ENCODE data around the gene TRANK1. TPM values are rescaled to one million over a fixed set of nuclear protein-coding genes. Genes with fewer than 3 reads are reported as not detected.
"Not testable (repeated sequence)": the region's sequence is repeated elsewhere in the genome, so short reads cannot be mapped to it uniquely, and the experiment has no call there.

The TRANK1 gene
- total RNA-seq, 1 experiment from 2014 or later, result 10.3 TPM

- no peaks in the 10 kb centered on the region for H3K27me3 Mint-ChIP-seq (ENCODE audit: unreplicated experiment)
- BruUV-seq (replicated peaks), result no TSS peak
- CTCF ChIA-PET, result no interaction called here
Measured at GRCh38 chr3:36964331-36964730, 19.5 kb upstream of the TRANK1 start.

GRCh38 chr3:36963008-36963407 lies 18.2 kb upstream of the TRANK1 start:
- H3K9me3 Mint-ChIP-seq (ENCODE audit: low read depth, unreplicated experiment); H3K27me3 Mint-ChIP-seq (ENCODE audit: unreplicated experiment); BruUV-seq (replicated peaks); DNase-seq; intact Hi-C loops (cut with micrococcal nuclease; ENCODE audit: unreplicated experiment); H3K4me3 Mint-ChIP-seq (ENCODE audit: low read depth, unreplicated experiment); H3K36me3 Mint-ChIP-seq (ENCODE audit: insufficient read depth, unreplicated experiment); H3K27ac Mint-ChIP-seq (ENCODE audit: unreplicated experiment): not testable (repeated sequence)
- CTCF ChIA-PET, result interaction anchor here (0.6 kb wide), 1 partner anchor 1675 kb away, joined by 3 read pairs; no protein-coding TSS in a partner anchor
- H3K4me1 Mint-ChIP-seq (ENCODE audit: low read depth, unreplicated experiment), result peaks cover 21% of the 10 kb centered on the region

More at GRCh38 chr3:36964331-36964730, 19.5 kb upstream of the TRANK1 start:
- Mint-ChIP-seq H3K4me3 (ENCODE audit: low read depth, unreplicated experiment) (no peak overlapping the region), H3K9me3 (ENCODE audit: low read depth, unreplicated experiment) (no peaks in the 10 kb centered on the region), H3K27ac (ENCODE audit: unreplicated experiment) (no peak overlapping the region), H3K36me3 (ENCODE audit: insufficient read depth, unreplicated experiment) (no peaks in the 10 kb centered on the region), H3K4me1 (ENCODE audit: low read depth, unreplicated experiment) (peaks cover 14% of the 10 kb centered on the region)
- no peak for TF ChIP-seq CTCF (IDR thresholded peaks at IDR 0.05; ENCODE audit: unreplicated experiment)
- intact Hi-C loops (cut with micrococcal nuclease; ENCODE audit: unreplicated experiment), result no loop called here
- DNase-seq, result no peak

GRCh38 chr3:36960502-36960901 lies 15.6 kb upstream of the TRANK1 start:
- no peaks in the 10 kb centered on the region for H3K36me3 Mint-ChIP-seq (ENCODE audit: insufficient read depth, unreplicated experiment)
- peaks cover 7% of the 10 kb centered on the region for H3K27me3 Mint-ChIP-seq (ENCODE audit: unreplicated experiment)
- peaks cover 23% of the 10 kb centered on the region for H3K4me1 Mint-ChIP-seq (ENCODE audit: low read depth, unreplicated experiment)
- DNase-seq, result no peak
- intact Hi-C loops (cut with micrococcal nuclease; ENCODE audit: unreplicated experiment), result no loop called here
- no peak overlapping the region for H3K27ac Mint-ChIP-seq (ENCODE audit: unreplicated experiment)
- no peak for TF ChIP-seq CTCF (IDR thresholded peaks at IDR 0.05; ENCODE audit: unreplicated experiment)
- no peaks in the 10 kb centered on the region for H3K9me3 Mint-ChIP-seq (ENCODE audit: low read depth, unreplicated experiment)
- no peak overlapping the region for H3K4me3 Mint-ChIP-seq (ENCODE audit: low read depth, unreplicated experiment)
- CTCF ChIA-PET, result interaction anchor here (1.1 kb wide), 1 partner anchor 56 kb away, joined by 3 read pairs; no protein-coding TSS in a partner anchor
- no TSS peak for BruUV-seq (replicated peaks)

- peaks cover 14% of the 10 kb centered on the region for H3K27me3 Mint-ChIP-seq (ENCODE audit: unreplicated experiment)
- no peaks in the 10 kb centered on the region for H3K36me3 Mint-ChIP-seq (ENCODE audit: insufficient read depth, unreplicated experiment)
- no peaks in the 10 kb centered on the region for H3K9me3 Mint-ChIP-seq (ENCODE audit: low read depth, unreplicated experiment)
Measured at GRCh38 chr3:36959821-36960220, 15.0 kb upstream of the TRANK1 start.

More at GRCh38 chr3:36959821-36960220, 15.0 kb upstream of the TRANK1 start:
- H3K27ac Mint-ChIP-seq (ENCODE audit: unreplicated experiment), result no peak overlapping the region
- TF ChIP-seq CTCF (IDR thresholded peaks at IDR 0.05; ENCODE audit: unreplicated experiment), result no peak
- intact Hi-C loops (cut with micrococcal nuclease; ENCODE audit: unreplicated experiment), result loop anchor here (2.0 kb wide), 3 partner anchors 53 to 231 kb away; no protein-coding TSS in a partner anchor
- DNase-seq, result no peak
- peaks cover 16% of the 10 kb centered on the region for H3K4me1 Mint-ChIP-seq (ENCODE audit: low read depth, unreplicated experiment)
- H3K4me3 Mint-ChIP-seq (ENCODE audit: low read depth, unreplicated experiment), result no peak overlapping the region
- CTCF ChIA-PET, result interaction anchor here (1.1 to 1.5 kb wide), 2 partner anchors 55 to 91 kb away, joined by 3 to 13 read pairs; no protein-coding TSS in a partner anchor
- no TSS peak for BruUV-seq (replicated peaks)
